T-helper 2 cell treated with Interferon-gamma antibody and Interleukin-4, amounts not matched to agents 100 ng/mL and 5 ng/mL, for 36 hours (primary cell): ENCODE measurements around the gene ZNF90. TPM values are rescaled to one million over a fixed set of nuclear protein-coding genes. Genes with fewer than 3 reads are reported as not detected.
"Not testable (repeated sequence)": the region's sequence is repeated elsewhere in the genome, so short reads cannot be mapped to it uniquely, and the experiment has no call there.

Source experiments
- intact Hi-C: fragments of 100-400 bp; cut with micrococcal nuclease; formaldehyde crosslinking; loops from one replicate; pipeline ENCODE4 v1.15.1; 2023
- total RNA-seq: library from RNA; stranded (reverse); gene quantifications from 2 replicates; pipeline ENCODE4 v1.2.3, GENCODE V29; 2022

Gene ZNF90
- total RNA-seq, 1 donor from 2014 or later = 5.2 TPM

DNA sequence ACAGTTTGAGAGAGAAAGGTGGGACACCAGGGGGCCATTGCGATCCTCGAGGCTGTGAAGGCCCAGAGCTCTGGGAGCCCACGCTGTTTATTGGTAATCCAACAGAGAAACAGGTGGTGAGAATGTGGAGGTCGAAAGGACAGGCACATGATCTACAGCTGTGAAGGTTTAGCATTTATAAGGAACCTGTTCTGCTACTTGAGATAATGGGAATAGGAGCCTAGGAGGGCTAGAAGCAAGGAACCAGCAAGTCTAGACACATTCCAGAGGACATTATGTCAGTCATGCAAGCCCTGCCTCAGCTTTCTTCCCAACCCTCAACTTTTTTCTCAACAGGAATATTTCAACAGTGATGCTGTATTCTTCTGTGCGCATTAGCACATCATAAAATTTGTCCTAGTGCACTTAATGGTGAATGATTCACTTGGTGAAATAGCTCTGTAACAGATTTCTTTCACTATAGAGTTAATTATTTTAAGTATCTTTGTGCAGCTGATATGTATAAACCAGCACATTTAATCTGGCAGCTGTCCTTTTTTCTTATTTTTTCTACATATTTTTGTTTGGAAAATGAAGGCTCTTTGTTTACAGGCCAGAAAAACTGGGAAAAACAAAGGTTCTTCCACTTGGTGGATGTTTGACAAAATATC lies 25.4 kb downstream of the ZNF90 start:
- intact Hi-C loops = no loop called here

DNA sequence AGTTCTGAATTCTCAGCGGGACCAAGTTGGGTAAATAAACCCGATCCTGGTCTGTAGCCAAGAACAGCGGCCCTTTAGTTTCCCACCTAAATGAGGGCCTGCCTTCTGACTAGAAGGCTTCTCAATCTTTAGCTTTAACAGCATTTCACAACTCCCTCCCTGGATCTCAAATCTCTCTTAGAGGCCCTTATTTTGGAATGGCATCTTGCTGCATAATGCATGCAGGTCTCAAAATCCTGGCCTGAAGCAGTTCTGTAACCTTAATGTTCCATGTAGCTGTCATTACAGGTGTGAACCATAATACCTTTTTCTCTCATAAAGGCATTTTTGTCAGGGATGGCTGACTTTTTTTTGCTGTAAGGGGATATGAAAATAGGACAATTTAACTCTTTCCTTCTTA lies 29.5 kb downstream of the ZNF90 start:
- intact Hi-C loops = no loop called here

- intact Hi-C loops = not testable (repeated sequence)
These were observed 40.5 kb downstream of the ZNF90 start for GRCh38 chr19:20118064-20118839.

DNA sequence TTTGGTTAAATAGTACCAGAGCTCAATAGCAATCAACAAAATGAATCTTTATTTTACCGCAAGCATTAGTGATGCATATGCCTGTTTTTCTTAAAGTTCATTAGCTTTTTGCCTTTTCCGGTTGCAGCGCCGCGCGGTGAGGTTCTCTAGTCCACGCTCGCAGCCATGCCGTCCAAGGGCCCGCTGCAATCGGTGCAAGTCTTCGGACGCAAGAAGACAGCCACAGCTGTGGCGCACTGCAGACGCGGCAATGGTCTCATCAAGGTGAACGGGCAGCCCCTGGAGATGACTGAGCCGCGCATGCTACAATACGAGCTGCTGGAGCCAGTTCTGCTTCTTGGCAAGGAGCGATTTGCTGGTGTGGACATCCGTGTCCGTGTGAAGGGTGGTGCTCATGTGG lies 47.1 kb downstream of the ZNF90 start:
- intact Hi-C loops = no loop called here

- intact Hi-C loops = not testable (repeated sequence)
These were observed 55.1 kb downstream of the ZNF90 start for GRCh38 chr19:20132933-20133332.

GRCh38 chr19:20137714-20138113 lies 59.9 kb downstream of the ZNF90 start:
- intact Hi-C loops = not testable (repeated sequence)

GRCh38 chr19:20151617-20152145 lies 73.9 kb downstream of the ZNF90 start:
- intact Hi-C loops = no loop called here

GRCh38 chr19:20152506-20152905 lies 74.7 kb downstream of the ZNF90 start:
- intact Hi-C loops = not testable (repeated sequence)

GRCh38 chr19:20153281-20153680 lies 75.5 kb downstream of the ZNF90 start:
- intact Hi-C loops = no loop called here

GRCh38 chr19:20154636-20155035 lies 76.8 kb downstream of the ZNF90 start:
- intact Hi-C loops = no loop called here

DNA sequence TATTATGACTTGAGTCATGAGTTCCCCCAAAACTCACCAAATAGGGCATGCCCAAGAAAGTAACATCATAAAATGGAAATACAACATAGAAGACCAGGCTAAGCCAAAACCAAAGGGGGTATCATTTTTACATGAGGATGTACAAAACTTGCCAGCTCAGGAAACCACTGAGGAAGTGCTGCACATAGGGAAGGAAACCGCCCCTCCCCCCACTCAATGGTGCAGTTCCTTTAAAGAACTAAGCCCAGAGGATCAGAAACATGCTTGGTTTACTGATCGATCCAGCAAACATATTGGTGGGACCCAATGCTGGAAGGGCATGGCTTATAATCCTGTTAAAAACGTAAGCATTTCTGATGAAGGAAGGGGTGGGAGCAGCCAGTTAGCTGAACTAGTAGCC lies 85.0 kb downstream of the ZNF90 start:
- intact Hi-C loops = no loop called here

DNA sequence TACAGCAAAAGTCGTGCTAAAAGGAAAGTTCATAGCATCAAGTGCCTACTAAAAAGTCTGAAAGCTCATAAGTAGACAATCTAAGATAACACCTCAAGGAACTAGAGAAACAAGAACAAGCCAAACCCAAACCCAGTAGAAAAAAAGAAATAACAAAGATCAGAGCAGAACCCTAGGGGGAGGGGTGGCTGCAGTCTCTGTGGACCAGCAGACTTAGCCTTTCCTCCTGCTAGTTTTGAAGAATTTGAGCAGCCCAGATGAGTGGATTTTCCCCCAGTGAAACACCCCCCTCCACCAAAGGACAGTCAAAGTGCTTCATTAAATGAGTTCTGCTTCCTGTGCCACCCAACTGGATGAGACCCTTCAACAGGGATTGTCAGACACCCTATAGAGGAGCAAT lies 86.7 kb downstream of the ZNF90 start:
- intact Hi-C loops = no loop called here

- intact Hi-C loops = loop anchor here (5.0 kb wide), 2 partner anchors 71 to 344 kb away; partner anchors contain the start of gene ZNF506
These were observed 88.3 kb downstream of the ZNF90 start for GRCh38 chr19:20165971-20166592.

DNA sequence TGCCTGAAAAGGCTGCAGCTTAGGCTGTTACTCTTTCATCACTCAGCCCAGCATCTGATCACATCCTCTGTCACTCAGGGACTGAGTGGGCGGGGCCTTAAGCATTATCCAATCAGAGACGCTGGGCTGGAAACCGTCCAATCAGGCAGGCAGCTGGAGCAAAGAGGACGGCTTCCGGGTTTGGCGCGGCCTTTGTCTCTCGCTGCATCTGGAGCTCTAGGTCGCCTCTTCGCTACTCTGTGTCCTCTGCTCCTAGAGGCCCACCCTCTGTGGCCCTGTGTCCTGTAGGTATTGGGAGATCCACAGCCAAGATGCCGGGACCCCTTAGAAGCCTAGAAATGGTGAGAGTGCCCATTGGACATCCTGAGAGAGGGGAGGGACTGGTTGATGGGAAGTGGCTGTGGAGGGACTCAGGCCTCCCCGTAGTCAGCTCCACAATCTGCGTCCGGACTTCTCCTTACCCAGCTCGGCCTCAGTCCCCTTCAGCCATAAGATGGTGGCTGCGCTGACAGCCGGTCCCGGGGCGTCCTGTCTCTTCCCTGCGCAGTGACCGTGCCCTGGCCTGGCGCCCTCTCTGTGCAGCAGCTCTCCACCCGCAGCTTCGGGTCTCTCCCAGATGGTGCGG lies 89.3 kb downstream of the ZNF90 start, which contains the start of gene ZNF486:
ZNF486 (plus strand) TSS at position 195 of the 625 bp plus-strand sequence; CDS start at position 312, 117 bp downstream.
- intact Hi-C loops = loop anchor here (5.0 kb wide), 2 partner anchors 70 to 345 kb away; partner anchors contain the start of gene ZNF506

- intact Hi-C loops = loop anchor here (5.0 kb wide), 2 partner anchors 70 to 345 kb away; partner anchors contain the start of gene ZNF506
These were observed 89.9 kb downstream of the ZNF90 start for GRCh38 chr19:20167651-20168122.

Other genes starting within 250 kb of the ZNF90 start
- 12.3 and 12.4 TPM in 2 replicates for gene ZNF253, start 212.1 kb upstream of the ZNF90 start, total RNA-seq
- 7.2 and 7.3 TPM in 2 replicates for gene ZNF93, start 177.1 kb upstream of the ZNF90 start, total RNA-seq
- 5.4 and 5.8 TPM in 2 replicates for gene ZNF682, start 38.5 kb upstream of the ZNF90 start, total RNA-seq
- gene ZNF486, start 89.2 kb downstream of the ZNF90 start, total RNA-seq = 4.5 and 5.5 TPM in 2 replicates